GM12891 (cell line): Measurements from ENCODE around the gene KLF17.

Experiments used
- POLR2A ChIP-seq: IDR thresholded peaks from 2 replicates; pipeline ENCODE4 v1.6.1; 2011; ENCODE audit warnings: low read depth, low read length, control low read depth
- POLR2AphosphoS5 ChIP-seq: IDR thresholded peaks from 2 replicates; pipeline ENCODE4 v1.6.1; 2011; ENCODE audit warnings: low read depth, low read length, control low read depth

DNA sequence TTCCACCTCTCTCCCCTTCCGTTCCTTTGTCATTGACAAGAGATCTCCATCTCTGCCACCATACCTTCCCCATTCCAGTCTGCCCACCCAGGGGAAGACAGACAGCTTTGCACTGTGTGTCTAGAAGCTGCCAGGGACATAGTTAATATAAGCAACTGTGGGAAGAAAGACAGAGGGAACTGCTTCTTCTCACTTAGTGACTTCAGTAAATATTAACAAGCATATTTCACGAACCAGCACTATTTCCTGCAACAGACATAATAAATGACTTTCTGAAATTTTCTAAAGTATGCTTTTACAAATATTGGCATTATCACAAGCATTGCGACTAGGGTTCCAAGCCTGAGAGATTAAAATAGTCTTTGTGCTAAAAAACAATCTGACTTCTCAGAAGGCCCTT is 44.2 kb upstream of the KLF17 start:
- TF ChIP-seq POLR2A (no peak), POLR2AphosphoS5 (no peak)
